ENCODE data around the gene ATP2B2. TPM values are rescaled to one million over a fixed set of nuclear protein-coding genes. Genes with fewer than 3 reads are reported as not detected.

ATP2B2 gene
- polyA plus RNA-seq, 2 of the 4 experiments (the other 2 are of a cell fraction), result 0.03 to 0.04 TPM

DNA sequence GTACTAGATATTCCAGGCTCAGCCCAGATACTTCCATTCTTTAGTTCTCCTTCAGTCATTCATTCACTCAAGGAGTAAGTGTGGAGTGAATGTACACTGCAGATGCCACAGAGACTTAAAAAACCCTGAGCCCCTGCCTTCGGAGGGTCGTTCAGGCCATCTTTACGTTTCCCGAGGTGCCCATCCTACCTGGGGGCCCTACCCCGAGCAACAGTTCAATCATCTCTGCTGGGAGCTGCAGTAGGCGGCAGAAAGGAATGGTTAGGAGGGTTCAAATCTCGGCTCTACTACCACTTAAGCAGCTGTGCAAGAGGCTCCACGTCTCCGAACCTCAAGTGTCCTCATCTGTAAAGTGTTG is 185.1 kb downstream of the ATP2B2 start:
- CTCF ChIA-PET, result interaction anchor here (1.0 to 2.6 kb wide), 5 partner anchors 9 to 419 kb away, joined by 3 to 13 read pairs (median 5); no protein-coding TSS in a partner anchor
- no peak for DNase-seq (ENCODE audit: low read depth in 1 of 2, low spot score in 1 of 2)
- WGBS (ENCODE audit: missing lambda C conversion rate), result 1% methylated on average over 9 of the region's 9 CpGs
- FAIRE-seq, result no peak
- TF ChIP-seq HEYL (CRISPR knock-in tag; IDR thresholded peaks at IDR 0.05) (no peak), FOSL2 (IDR thresholded peaks at IDR 0.05) (no peak), FOSL2 (CRISPR knock-in tag; IDR thresholded peaks at IDR 0.05) (no peak), CBX2 (IDR thresholded peaks at IDR 0.05; ENCODE audit: borderline replicate concordance, low read depth) (no peak), BHLHE40 (IDR thresholded peaks at IDR 0.05; ENCODE audit: low read depth, low read length) (no peak), KDM5A (IDR thresholded peaks at IDR 0.05) (no peak), HDAC2 (IDR thresholded peaks at IDR 0.05) (no peak), CHD2 (IDR thresholded peaks at IDR 0.05; ENCODE audit: low read length, partially characterized antibody) (no peak), SREBF2 (IDR thresholded peaks at IDR 0.05) (no peak), TP53 (CRISPR knock-in tag; IDR thresholded peaks at IDR 0.05) (no peak), HOXA7 (CRISPR knock-in tag; IDR thresholded peaks at IDR 0.05) (no peak)
- Histone ChIP-seq H3K27ac (peak overlapping the region; percentile 94 to 97), H3K4me1 (peaks cover 5% of the 10 kb centered on the region; the same call in 2 of the 3 replicates), H3K4me2 (peak overlapping the region; percentile 96), H3K4me3 (peak overlapping the region; percentile 78), H3K9me3 (no peaks in the 10 kb centered on the region)
- no peak; a peak in 2 of 6 replicates for ATAC-seq
- POLR2A ChIA-PET, result interaction anchor here (0.5 to 1.1 kb wide), 4 partner anchors 11 to 374 kb away, joined by 3 to 6 read pairs (median 3); no protein-coding TSS in a partner anchor

DNA sequence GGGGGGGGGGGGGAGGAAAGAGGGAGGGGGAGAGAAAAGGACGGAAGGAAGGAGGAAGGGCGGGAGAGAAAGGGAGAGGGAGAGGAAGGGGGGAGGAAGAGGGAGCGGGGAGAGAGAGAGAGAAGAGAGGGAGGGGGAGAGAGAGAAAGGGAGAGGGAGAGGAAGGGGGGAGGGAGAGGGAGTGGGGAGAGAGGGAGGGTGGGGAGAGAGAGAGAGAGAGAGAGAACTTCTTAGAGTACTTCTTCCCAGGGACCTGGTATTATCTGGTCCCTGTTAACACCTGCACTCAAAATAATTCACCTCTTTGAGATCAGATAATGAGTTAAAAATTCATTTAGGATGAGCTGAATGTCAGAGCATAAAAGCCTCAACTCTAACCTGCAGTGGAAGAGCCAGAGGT is 185.6 kb downstream of the ATP2B2 start:
- H3K27ac ChIP-seq, result peak overlapping the region; percentile 94 to 97; a peak in 5 of 6 replicates
- peak overlapping the region; percentile 96 for H3K4me2 ChIP-seq
- ChIA-PET CTCF (interaction anchor here (1.7 to 2.6 kb wide), 2 partner anchors 24 to 419 kb away, joined by 7 to 13 read pairs; no protein-coding TSS in a partner anchor), POLR2A (no interaction called here)
- WGBS (ENCODE audit: missing lambda C conversion rate), result 14% methylated on average over 1 of the region's 3 CpGs
- DNase-seq (ENCODE audit: low read depth in 1 of 2, low spot score in 1 of 2) (no peak), FAIRE-seq (no peak), ATAC-seq (no peak)
- TF ChIP-seq GATA3 (IDR thresholded peaks at IDR 0.05; ENCODE audit: borderline replicate concordance) (no peak), RARB (CRISPR knock-in tag; IDR thresholded peaks at IDR 0.05) (no peak), EHF (CRISPR knock-in tag; IDR thresholded peaks at IDR 0.05) (no peak), ZC3H11A (IDR thresholded peaks at IDR 0.05) (no peak), NFE2L2 (conservative IDR thresholded peaks at IDR 0.05; ENCODE audit: low read length) (no peak), EP300 (IDR thresholded peaks at IDR 0.05) (no peak), HDAC2 (IDR thresholded peaks at IDR 0.05) (no peak), REST (IDR thresholded peaks at IDR 0.05) (no peak), ESRRA (IDR thresholded peaks at IDR 0.05; ENCODE audit: borderline replicate concordance, low read length) (no peak), POLR2AphosphoS2 (conservative IDR thresholded peaks at IDR 0.05; ENCODE audit: low read length) (no peak), RCOR1 (IDR thresholded peaks at IDR 0.05; ENCODE audit: low read depth, low read length) (no peak), SREBF2 (IDR thresholded peaks at IDR 0.05) (no peak)
- TF ChIP-seq, protein P1, sequence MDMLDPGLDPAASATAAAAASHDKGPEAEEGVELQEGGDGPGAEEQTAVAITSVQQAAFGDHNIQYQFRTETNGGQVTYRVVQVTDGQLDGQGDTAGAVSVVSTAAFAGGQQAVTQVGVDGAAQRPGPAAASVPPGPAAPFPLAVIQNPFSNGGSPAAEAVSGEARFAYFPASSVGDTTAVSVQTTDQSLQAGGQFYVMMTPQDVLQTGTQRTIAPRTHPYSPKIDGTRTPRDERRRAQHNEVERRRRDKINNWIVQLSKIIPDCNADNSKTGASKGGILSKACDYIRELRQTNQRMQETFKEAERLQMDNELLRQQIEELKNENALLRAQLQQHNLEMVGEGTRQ (IDR thresholded peaks at IDR 0.05), result no peak
- TF ChIP-seq, protein P2, sequence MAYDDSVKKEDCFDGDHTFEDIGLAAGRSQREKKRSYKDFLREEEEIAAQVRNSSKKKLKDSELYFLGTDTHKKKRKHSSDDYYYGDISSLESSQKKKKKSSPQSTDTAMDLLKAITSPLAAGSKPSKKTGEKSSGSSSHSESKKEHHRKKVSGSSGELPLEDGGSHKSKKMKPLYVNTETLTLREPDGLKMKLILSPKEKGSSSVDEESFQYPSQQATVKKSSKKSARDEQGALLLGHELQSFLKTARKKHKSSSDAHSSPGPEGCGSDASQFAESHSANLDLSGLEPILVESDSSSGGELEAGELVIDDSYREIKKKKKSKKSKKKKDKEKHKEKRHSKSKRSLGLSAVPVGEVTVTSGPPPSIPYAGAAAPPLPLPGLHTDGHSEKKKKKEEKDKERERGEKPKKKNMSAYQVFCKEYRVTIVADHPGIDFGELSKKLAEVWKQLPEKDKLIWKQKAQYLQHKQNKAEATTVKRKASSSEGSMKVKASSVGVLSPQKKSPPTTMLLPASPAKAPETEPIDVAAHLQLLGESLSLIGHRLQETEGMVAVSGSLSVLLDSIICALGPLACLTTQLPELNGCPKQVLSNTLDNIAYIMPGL (CRISPR knock-in tag; IDR thresholded peaks at IDR 0.05; ENCODE audit: borderline replicate concordance), result no peak
- peaks cover 5% of the 10 kb centered on the region; the same call in 2 of the 3 replicates for H3K4me1 ChIP-seq
- no peaks in the 10 kb centered on the region for H3K9me3 ChIP-seq
- peak overlapping the region; percentile 78 for H3K4me3 ChIP-seq
